Measurements from ENCODE around the gene FAF1. TPM values are rescaled to one million over a fixed set of nuclear protein-coding genes. Genes with fewer than 3 reads are reported as not detected.
A peak's percentile ranks its signal among the peaks of the same experiment; 100 is the strongest.

Gene FAF1
- total and polyA plus RNA-seq, 2 donors (not counting 3 experiments of a cell fraction or from before 2014, with no cell fraction given), result 9.0 to 57.6 TPM

GRCh38 chr1:50570066-50570468 is 390.0 kb downstream of the FAF1 start:
- Histone ChIP-seq H3K27me3 (ENCODE audit: control insufficient read depth in 2 of 2, insufficient read depth in 2 of 2, low read length in 2 of 2) (no peaks in the 10 kb centered on the region), H3K9me1 (replicated peaks; ENCODE audit: control insufficient read depth, extremely low read depth, insufficient read depth, low read length) (no peaks in the 10 kb centered on the region), H3K4me1 (ENCODE audit: control insufficient read depth, extremely low read depth, insufficient read depth, low read length) (no peaks in the 10 kb centered on the region), H3K79me2 (ENCODE audit: control insufficient read depth, insufficient read depth, low read length) (no peaks in the 10 kb centered on the region), H3K4me3 (replicated peaks in 1 of 3; ENCODE audit: insufficient read depth in 1 of 3, low read depth in 1 of 3, low read length in 3 of 3) (no peak overlapping the region), H3K9me3 (replicated peaks; ENCODE audit: control insufficient read depth, insufficient read depth, low read length) (no peaks in the 10 kb centered on the region), H3K9ac (replicated peaks; ENCODE audit: extremely low read depth, insufficient read depth, low read length) (no peak overlapping the region), H4K20me1 (replicated peaks; ENCODE audit: control insufficient read depth, extremely low read depth, insufficient read depth, low read length) (no peaks in the 10 kb centered on the region), H2AFZ (ENCODE audit: low read depth, low read length) (no peak overlapping the region), H3K36me3 (ENCODE audit: control insufficient read depth in 2 of 2, extremely low read depth in 1 of 2, insufficient read depth in 2 of 2, low read length in 2 of 2) (peaks cover 0 to 7% of the 10 kb centered on the region in 2 experiments), H3K4me2 (ENCODE audit: insufficient read depth, low read length) (no peak overlapping the region), H3K27ac (ENCODE audit: insufficient read depth, low read depth, low read length) (no peak overlapping the region)
- no peak for FAIRE-seq
- intact Hi-C loops (cut with micrococcal nuclease) (no loop called here), dilution Hi-C loops (cut with MboI; ENCODE audit: extremely low pct_ligation_motif_present, low sequenced_read_pairs) (no loop called here)
- ChIA-PET POLR2A (no interaction called here), CTCF (interaction anchor here (1.1 to 1.5 kb wide), 3 partner anchors 9 to 134 kb away, joined by 3 read pairs; no protein-coding TSS in a partner anchor)
- TF ChIP-seq GATA2 (IDR thresholded peaks at IDR 0.05; ENCODE audit: insufficient read depth, insufficient read length, low read depth, low read length) (no peak), JUN (IDR thresholded peaks at IDR 0.05; ENCODE audit: borderline replicate concordance, insufficient read depth, insufficient read length, low read depth) (no peak), MAX (IDR thresholded peaks at IDR 0.05; ENCODE audit: insufficient read depth, insufficient read length) (no peak), POLR2A (IDR thresholded peaks at IDR 0.05; ENCODE audit: low read depth, low read length) (no peak), MYC (IDR thresholded peaks at IDR 0.05; ENCODE audit: low read depth, low read length) (no peak)
- BruUV-seq (replicated peaks), result no TSS peak
- DNase-seq (ENCODE audit: low read depth, low spot score), result no peak

- no TSS peak for BruUV-seq (replicated peaks)
- Histone ChIP-seq H3K4me2 (ENCODE audit: insufficient read depth, low read length) (no peak overlapping the region), H4K20me1 (replicated peaks; ENCODE audit: control insufficient read depth, extremely low read depth, insufficient read depth, low read length) (no peaks in the 10 kb centered on the region), H3K9me3 (replicated peaks; ENCODE audit: control insufficient read depth, insufficient read depth, low read length) (no peaks in the 10 kb centered on the region), H3K27me3 (ENCODE audit: control insufficient read depth in 2 of 2, insufficient read depth in 2 of 2, low read length in 2 of 2) (no peaks in the 10 kb centered on the region), H3K79me2 (ENCODE audit: control insufficient read depth, insufficient read depth, low read length) (no peaks in the 10 kb centered on the region), H3K36me3 (ENCODE audit: control insufficient read depth in 2 of 2, extremely low read depth in 1 of 2, insufficient read depth in 2 of 2, low read length in 2 of 2) (peaks cover 0 to 7% of the 10 kb centered on the region in 2 experiments), H3K4me1 (ENCODE audit: control insufficient read depth, extremely low read depth, insufficient read depth, low read length) (no peaks in the 10 kb centered on the region), H3K27ac (ENCODE audit: insufficient read depth, low read depth, low read length) (no peak overlapping the region), H3K9ac (replicated peaks; ENCODE audit: extremely low read depth, insufficient read depth, low read length) (no peak overlapping the region), H3K4me3 (replicated peaks in 1 of 3; ENCODE audit: insufficient read depth in 1 of 3, low read depth in 1 of 3, low read length in 3 of 3) (no peak overlapping the region), H2AFZ (ENCODE audit: low read depth, low read length) (no peak overlapping the region), H3K9me1 (replicated peaks; ENCODE audit: control insufficient read depth, extremely low read depth, insufficient read depth, low read length) (no peaks in the 10 kb centered on the region)
- ChIA-PET POLR2A (no interaction called here), CTCF (interaction anchor here (1.1 to 1.5 kb wide), 2 partner anchors 10 to 12 kb away, joined by 3 read pairs; no protein-coding TSS in a partner anchor)
- dilution Hi-C loops (cut with MboI; ENCODE audit: extremely low pct_ligation_motif_present, low sequenced_read_pairs) (no loop called here), intact Hi-C loops (cut with micrococcal nuclease) (no loop called here)
- peak; percentile 12 for FAIRE-seq
- DNase-seq (ENCODE audit: low read depth, low spot score), result no peak
- no peak for TF ChIP-seq POLR2A (IDR thresholded peaks at IDR 0.05; ENCODE audit: low read depth, low read length)
Measured at GRCh38 chr1:50568782-50569181, 391.3 kb downstream of the FAF1 start.
